Transverse colon (tissue), 4 donors: ENCODE measurements around the gene TLR3.
A peak's percentile ranks its signal among the peaks of the same experiment; 100 is the strongest.

ENCODE experiments used
- CTCF ChIP-seq, 5 experiments: fragments of 200-600 bp in 3 of 5; fragments of 450-650 bp in 2 of 5; sonication (generic) in 3 of 5; IDR thresholded peaks; 1 replicate in 2 of 5; 2 replicates in 3 of 5; pipeline ENCODE4 v1.5.1; 2016 to 2017; ENCODE audit warnings: antibody characterized with exemption in 5 of 5, inconsistent platforms in 3 of 5, mild to moderate bottlenecking in 2 of 5, moderate library complexity in 1 of 5
- POLR2AphosphoS5 ChIP-seq, 3 donors: sonication (generic); formaldehyde crosslinking; IDR thresholded peaks; one replicate each; pipeline ENCODE4 v1.6.1; 2016; ENCODE audit warnings: antibody characterized with exemption in 3 of 3

GRCh38 chr4:186037692-186038658 lies 31.0 kb upstream of the TLR3 start:
- peak; percentile 77 to 89 (median 78) for TF ChIP-seq CTCF (IDR thresholded peaks at IDR 0.05)
- TF ChIP-seq POLR2AphosphoS5 (IDR thresholded peaks at IDR 0.05) = no peak
